ENCODE data around the gene HLA-DPA1. TPM values are rescaled to one million over a fixed set of nuclear protein-coding genes. Genes with fewer than 3 reads are reported as not detected.

HLA-DPA1 gene
- total RNA-seq, 1 experiment from 2014 or later = not detected

DNA sequence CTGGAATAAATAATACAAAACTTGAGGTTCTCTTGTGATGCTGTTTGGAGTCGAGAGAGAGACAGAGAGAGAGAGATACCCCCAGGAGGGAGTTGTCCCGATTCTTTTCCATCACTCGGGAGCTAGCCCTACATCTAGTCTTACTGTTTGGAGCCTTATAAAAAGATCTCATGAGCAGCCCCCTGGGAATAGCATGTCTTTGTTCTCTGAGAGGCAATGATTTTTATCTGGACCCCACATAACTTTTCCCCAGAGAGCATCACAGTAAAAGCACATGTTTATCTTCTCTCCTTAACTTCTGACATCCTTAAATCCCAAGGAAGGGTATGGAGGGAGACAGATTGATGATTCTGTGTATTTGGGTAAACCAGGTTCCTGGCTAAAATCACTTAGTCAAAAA is 43.2 kb downstream of the HLA-DPA1 start:
- Histone ChIP-seq H3K36me3 (no peaks in the 10 kb centered on the region), H3K4me1 (replicated peaks) (no peaks in the 10 kb centered on the region), H3K27ac (no peak overlapping the region), H3K27me3 (replicated peaks) (0 out of 2 replicates have a peak, but pooled peaks cover 15% of the 10 kb centered on the region), H3K4me3 (no peak overlapping the region), H3K9me3 (replicated peaks) (no peaks in the 10 kb centered on the region)
- no peak for DNase-seq (ENCODE audit: low read depth in 1 of 2, low spot score in 2 of 2)

DNA sequence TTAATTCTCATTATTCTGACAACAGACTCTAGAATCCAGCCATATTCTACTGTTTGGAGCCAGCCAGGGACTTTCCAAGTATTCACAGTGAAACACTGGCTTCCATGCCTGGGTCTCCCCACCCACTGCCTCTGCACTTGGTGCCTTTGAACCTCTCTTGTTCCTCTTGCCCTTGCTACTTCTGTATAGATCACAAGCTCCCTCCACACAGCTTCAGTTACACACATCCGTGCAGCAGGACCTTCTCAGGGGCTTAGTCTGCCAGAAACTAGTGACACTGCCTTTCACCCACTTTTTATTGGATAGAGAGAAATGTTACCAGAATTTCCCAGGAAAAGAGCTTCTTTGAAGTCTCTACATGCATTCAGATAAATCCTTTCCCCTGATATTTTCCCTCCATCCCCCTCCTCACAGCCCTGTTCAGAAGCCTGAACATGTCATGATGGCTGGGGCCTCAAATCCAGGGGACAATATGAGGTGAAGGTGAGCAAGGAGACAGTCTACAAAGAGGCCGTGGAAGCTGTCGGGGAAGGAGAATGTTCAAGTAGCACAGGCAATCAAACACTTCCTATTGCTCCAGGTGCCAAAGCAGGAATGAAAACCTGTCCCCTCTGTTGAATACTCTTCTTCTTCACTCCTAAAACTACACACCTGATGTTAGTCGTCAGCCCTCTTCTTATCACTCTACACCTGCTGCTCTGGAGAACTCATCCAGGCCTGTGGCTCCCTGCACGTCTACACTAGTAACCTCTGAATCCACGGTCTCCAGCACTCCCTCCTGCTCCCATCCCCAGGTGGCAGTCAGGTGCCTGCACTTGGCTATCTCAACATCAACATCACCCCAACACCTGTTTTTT is 43.9 kb downstream of the HLA-DPA1 start:
- Histone ChIP-seq H3K36me3 (no peaks in the 10 kb centered on the region), H3K9me3 (replicated peaks) (no peaks in the 10 kb centered on the region), H3K4me3 (no peak overlapping the region), H3K4me1 (replicated peaks) (no peaks in the 10 kb centered on the region), H3K27ac (no peak overlapping the region), H3K27me3 (replicated peaks) (0 out of 2 replicates have a peak, but pooled peaks cover 18% of the 10 kb centered on the region)
- no peak for DNase-seq (ENCODE audit: low read depth in 1 of 2, low spot score in 2 of 2)

DNA sequence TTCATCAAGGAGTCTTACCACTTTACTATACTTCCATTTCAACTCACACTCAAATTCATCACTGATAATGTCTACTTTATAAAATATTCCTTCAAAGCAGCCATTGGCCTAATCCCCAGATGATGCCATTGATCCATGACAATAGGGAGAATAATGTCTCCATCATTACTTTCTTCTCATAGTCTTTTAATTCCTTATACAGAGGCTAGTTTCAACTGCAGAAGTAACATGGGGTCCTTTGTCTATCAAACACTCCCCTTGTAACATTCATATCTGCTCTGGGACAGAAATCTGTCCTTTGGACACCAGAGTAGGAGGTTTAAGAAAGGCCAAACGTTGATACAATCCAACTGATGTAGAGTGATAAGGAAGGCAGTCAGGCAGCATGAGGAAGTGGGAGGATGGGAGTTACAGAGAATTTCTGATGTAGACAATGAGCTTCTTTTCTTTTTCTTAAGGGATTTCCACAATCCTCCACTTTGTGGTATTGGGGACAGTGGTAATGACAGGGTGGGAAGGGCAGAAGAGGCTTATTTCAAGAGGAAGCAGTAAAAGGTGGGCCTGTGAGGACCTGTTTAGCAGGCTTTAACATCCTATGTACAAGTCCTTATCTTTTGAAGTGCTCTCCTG is 45.1 kb downstream of the HLA-DPA1 start:
- no peaks in the 10 kb centered on the region for H3K9me3 ChIP-seq (replicated peaks)
- H3K4me3 ChIP-seq = no peak overlapping the region
- H3K4me1 ChIP-seq (replicated peaks) = no peaks in the 10 kb centered on the region
- H3K36me3 ChIP-seq = no peaks in the 10 kb centered on the region
- DNase-seq (ENCODE audit: low read depth in 1 of 2, low spot score in 2 of 2) = no peak
- peaks cover 22% of the 10 kb centered on the region; the same call in 1 of the 2 replicates for H3K27me3 ChIP-seq (replicated peaks)
- no peak overlapping the region for H3K27ac ChIP-seq

DNA sequence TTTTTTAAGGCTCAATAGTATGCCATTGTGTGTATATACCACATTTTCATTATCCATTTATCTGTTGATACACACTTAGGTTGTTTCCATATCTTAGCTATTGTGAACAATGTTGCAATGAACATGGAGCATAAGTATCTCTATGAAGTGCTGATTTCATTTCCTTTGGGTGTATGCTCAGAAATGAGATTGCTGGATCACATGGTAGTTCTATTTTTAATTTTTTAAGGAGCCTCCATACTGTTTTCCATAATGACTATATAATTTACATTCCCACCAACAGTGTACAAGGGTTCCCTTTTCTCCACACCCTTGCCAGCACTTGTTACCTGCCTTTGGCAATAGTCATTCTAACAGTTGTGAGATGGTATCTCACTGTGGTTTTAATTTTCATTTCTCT is 48.9 kb downstream of the HLA-DPA1 start:
- no peaks in the 10 kb centered on the region for H3K4me1 ChIP-seq (replicated peaks)
- peaks cover 11% of the 10 kb centered on the region; the same call in 1 of the 2 replicates for H3K27me3 ChIP-seq (replicated peaks)
- H3K4me3 ChIP-seq = no peak overlapping the region

DNA sequence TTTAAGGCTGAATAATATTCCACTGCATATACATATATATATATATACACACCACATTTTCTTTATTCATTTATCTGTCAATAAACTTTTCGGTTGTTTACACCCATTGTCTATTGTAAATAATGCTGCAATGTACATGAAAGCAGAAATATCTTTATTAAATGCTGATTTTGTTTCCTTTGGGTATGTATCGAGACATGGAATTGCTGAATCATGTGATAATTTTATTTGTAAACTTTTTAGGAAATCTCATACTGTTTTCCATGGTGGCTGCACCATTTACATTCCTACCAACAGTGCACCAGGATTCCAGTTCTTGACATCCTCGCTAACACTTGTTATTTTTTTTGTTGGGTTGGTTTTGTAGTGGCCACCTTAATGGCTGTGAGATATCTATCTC is 49.9 kb downstream of the HLA-DPA1 start:
- no peak for DNase-seq (ENCODE audit: low read depth in 1 of 2, low spot score in 2 of 2)
- H3K9me3 ChIP-seq (replicated peaks) = no peaks in the 10 kb centered on the region
- no peak overlapping the region for H3K4me3 ChIP-seq
- H3K36me3 ChIP-seq = no peaks in the 10 kb centered on the region
- H3K4me1 ChIP-seq (replicated peaks) = no peaks in the 10 kb centered on the region
- no peak overlapping the region for H3K27ac ChIP-seq
- H3K27me3 ChIP-seq (replicated peaks) = peaks cover 11% of the 10 kb centered on the region; the same call in 1 of the 2 replicates

More for the DNA sequence above, 48.9 kb downstream of the HLA-DPA1 start:
- Histone ChIP-seq H3K27ac (no peak overlapping the region), H3K9me3 (replicated peaks) (no peaks in the 10 kb centered on the region), H3K36me3 (no peaks in the 10 kb centered on the region)
- no peak for DNase-seq (ENCODE audit: low read depth in 1 of 2, low spot score in 2 of 2)

DNA sequence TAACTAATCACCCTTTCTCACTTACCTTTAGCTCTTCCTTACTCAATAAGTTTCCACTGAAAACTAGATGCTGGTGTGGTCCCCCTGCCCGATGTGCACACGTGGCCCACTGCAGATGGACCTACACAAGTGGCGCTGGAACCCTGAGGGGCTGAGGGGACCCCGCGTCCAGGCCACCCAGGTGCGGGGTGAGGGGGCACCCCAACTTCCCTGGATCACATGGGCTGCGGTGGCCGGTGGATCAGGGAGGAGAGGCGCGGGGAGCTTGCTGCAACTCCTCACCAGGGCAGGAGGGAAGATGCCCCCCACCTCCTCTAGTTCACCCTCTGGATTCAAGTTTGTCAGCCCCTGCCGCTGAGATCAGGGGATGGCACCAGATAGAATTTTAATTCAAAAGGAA is 51.5 kb downstream of the HLA-DPA1 start:
- Histone ChIP-seq H3K4me3 (no peak overlapping the region), H3K27ac (no peak overlapping the region), H3K27me3 (replicated peaks) (peaks cover 15% of the 10 kb centered on the region), H3K9me3 (replicated peaks) (no peaks in the 10 kb centered on the region), H3K4me1 (replicated peaks) (no peaks in the 10 kb centered on the region), H3K36me3 (no peaks in the 10 kb centered on the region)
- no peak for DNase-seq (ENCODE audit: low read depth in 1 of 2, low spot score in 2 of 2)

DNA sequence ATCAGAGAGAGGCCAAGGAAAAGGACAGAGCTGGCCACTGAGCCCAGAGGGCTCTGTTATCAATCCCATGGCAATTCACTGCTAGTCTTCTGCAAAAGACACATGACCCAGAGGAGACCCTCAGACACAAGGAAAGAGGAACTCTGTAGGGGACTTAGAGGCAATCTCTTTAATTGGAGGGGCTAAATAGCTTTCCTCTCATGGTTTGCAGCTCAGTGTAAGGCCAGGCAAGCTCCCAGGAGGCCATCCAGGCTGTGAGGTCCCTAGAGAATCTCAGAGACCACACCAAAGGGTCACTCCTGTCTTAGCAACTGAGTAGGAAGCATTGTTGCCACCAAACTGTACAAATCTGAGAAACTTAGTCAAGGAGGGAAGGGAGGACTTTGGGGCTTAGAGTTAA is 54.1 kb downstream of the HLA-DPA1 start:
- H3K4me3 ChIP-seq = no peak overlapping the region; the same call in 1 of the 2 replicates

DNA sequence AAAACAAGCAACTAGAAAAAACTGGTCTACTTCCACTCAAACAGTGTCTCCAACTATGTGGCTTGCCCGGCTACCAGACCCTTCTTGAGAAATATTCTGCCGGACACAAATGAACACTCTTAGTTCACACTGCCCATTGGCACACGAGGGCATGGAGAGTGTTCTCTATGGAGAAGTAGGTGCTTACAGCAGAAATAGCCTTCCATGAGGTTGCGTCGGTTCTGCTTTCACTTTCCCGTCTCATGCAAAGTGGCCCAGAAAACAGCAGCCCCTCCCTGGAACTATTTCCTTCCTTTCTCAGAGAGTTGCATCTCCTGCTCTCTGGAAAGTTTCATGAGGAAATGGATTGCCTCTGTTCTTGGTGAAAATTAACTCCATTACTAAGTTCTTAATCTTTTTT is 54.5 kb downstream of the HLA-DPA1 start:
- Histone ChIP-seq H3K4me3 (no peak overlapping the region; the same call in 1 of the 2 replicates), H3K27me3 (replicated peaks) (peaks cover 27% of the 10 kb centered on the region)
- peak in 1 of 2 experiments; percentile 33 for DNase-seq (ENCODE audit: low read depth in 1 of 2, low spot score in 2 of 2)

More for the DNA sequence above, 54.1 kb downstream of the HLA-DPA1 start:
- no peak for DNase-seq (ENCODE audit: low read depth in 1 of 2, low spot score in 2 of 2)
- H3K27me3 ChIP-seq (replicated peaks) = peaks cover 23% of the 10 kb centered on the region
- no peaks in the 10 kb centered on the region for H3K9me3 ChIP-seq (replicated peaks)
- no peaks in the 10 kb centered on the region for H3K4me1 ChIP-seq (replicated peaks)
- no peaks in the 10 kb centered on the region for H3K36me3 ChIP-seq
- no peak overlapping the region for H3K27ac ChIP-seq

DNA sequence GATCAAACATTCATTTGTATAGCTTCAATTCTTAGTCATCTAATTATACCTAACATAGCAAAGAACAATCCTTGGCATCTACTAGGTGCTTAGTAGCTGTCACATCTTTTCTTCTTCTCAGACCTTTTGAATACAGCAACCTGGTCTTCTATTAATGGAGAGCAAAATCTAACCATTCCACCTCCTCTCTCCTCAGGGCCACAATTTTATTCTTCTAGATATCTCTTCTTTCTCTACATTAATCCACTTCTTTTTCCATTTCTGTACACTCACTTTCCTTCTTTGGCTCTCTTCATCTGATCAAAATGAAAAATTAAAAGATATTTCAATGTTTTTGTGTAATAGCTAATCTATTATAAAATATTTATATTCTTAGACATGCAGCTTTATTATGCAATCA is 55.0 kb downstream of the HLA-DPA1 start:
- H3K36me3 ChIP-seq = no peaks in the 10 kb centered on the region
- no peaks in the 10 kb centered on the region for H3K9me3 ChIP-seq (replicated peaks)
- H3K4me1 ChIP-seq (replicated peaks) = no peaks in the 10 kb centered on the region
- H3K27me3 ChIP-seq (replicated peaks) = peaks cover 27% of the 10 kb centered on the region
- no peak for DNase-seq (ENCODE audit: low read depth in 1 of 2, low spot score in 2 of 2)
- H3K27ac ChIP-seq = no peak overlapping the region
- no peak overlapping the region for H3K4me3 ChIP-seq

More for the DNA sequence above, 54.5 kb downstream of the HLA-DPA1 start:
- Histone ChIP-seq H3K36me3 (no peaks in the 10 kb centered on the region), H3K27ac (no peak overlapping the region), H3K9me3 (replicated peaks) (no peaks in the 10 kb centered on the region), H3K4me1 (replicated peaks) (no peaks in the 10 kb centered on the region)

DNA sequence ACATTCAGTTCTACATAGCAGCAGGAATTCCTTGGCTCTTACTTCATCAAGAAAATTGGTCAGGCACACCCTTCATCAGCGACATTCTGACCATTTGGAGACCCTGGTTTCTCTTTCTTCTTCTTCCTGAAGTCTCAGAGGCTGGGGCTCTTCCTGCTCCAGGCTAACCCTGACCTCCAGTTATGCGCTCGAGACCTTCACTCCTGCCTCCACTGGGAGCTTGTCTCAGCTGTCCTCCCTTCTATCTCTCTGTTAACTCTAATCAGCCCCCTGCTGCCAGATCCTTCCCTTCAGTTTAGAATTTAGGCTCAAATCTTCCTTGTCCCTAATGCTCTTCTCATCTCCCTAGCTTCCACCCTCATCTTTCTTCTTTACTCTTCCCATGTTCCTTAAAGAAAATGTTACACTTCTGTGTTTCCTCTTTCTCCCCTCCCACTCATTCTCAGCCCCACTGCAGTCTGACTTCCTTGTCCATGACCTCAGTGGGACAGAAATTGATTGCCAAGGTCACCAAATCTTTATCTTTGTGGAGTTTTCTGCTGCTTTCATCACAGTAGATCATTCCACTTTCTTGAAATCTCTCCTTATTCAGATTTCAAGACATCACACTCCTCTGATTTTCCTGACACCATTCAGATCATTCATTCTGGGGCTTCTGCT is 55.6 kb downstream of the HLA-DPA1 start:
- peaks cover 31% of the 10 kb centered on the region for H3K27me3 ChIP-seq (replicated peaks)
- no peaks in the 10 kb centered on the region for H3K4me1 ChIP-seq (replicated peaks)

DNA sequence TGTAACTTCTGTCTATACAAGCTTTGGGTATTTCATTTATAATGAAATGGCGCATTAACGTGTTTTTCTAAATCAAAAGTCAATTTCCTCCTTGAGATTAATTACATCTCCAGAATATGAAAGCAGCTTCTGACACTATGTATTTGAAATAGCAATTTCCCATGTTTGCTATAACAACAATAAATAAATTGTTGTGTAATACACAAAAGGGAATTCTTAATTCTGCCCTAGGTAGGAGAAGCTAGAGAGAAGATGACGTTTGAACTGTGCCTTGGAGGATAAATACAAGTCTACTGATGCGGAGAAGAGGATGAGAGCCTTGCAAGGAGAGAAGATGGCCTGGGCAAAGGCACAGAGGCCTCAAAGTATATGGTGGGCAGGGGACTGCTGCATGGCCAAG is 56.4 kb downstream of the HLA-DPA1 start:
- Histone ChIP-seq H3K27me3 (replicated peaks) (peaks cover 31% of the 10 kb centered on the region), H3K36me3 (no peaks in the 10 kb centered on the region), H3K27ac (no peak overlapping the region), H3K9me3 (replicated peaks) (no peaks in the 10 kb centered on the region), H3K4me1 (replicated peaks) (no peaks in the 10 kb centered on the region), H3K4me3 (no peak overlapping the region)
- DNase-seq (ENCODE audit: low read depth in 1 of 2, low spot score in 2 of 2) = no peak

More for the DNA sequence above, 55.6 kb downstream of the HLA-DPA1 start:
- H3K36me3 ChIP-seq = no peaks in the 10 kb centered on the region
- no peak for DNase-seq (ENCODE audit: low read depth in 1 of 2, low spot score in 2 of 2)
- H3K9me3 ChIP-seq (replicated peaks) = no peaks in the 10 kb centered on the region
- H3K27ac ChIP-seq = no peak overlapping the region
- H3K4me3 ChIP-seq = no peak overlapping the region

DNA sequence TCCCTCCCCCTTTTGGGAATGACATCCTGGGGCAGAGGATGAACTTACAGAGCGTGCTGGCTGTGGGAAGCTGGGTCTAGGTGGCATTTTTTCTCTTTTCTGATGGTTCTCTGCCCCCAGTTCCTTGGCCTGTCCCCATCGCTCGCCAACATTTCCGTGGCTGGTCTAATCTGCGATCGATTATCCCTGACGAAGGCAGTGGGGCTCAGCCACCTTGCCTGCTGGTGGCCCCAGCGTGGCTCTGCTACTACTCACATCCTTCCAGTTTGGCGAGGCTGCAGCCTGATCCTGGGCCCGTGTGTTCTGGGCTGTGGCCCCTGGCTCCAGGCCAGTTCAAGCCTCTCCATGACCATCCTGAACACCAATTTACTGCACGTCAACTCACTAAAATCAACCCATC is 57.7 kb downstream of the HLA-DPA1 start:
- Histone ChIP-seq H3K36me3 (no peaks in the 10 kb centered on the region), H3K4me1 (replicated peaks) (no peaks in the 10 kb centered on the region), H3K27ac (no peak overlapping the region), H3K4me3 (no peak overlapping the region), H3K9me3 (replicated peaks) (no peaks in the 10 kb centered on the region), H3K27me3 (replicated peaks) (peaks cover 31% of the 10 kb centered on the region)
- DNase-seq (ENCODE audit: low read depth in 1 of 2, low spot score in 2 of 2) = no peak

DNA sequence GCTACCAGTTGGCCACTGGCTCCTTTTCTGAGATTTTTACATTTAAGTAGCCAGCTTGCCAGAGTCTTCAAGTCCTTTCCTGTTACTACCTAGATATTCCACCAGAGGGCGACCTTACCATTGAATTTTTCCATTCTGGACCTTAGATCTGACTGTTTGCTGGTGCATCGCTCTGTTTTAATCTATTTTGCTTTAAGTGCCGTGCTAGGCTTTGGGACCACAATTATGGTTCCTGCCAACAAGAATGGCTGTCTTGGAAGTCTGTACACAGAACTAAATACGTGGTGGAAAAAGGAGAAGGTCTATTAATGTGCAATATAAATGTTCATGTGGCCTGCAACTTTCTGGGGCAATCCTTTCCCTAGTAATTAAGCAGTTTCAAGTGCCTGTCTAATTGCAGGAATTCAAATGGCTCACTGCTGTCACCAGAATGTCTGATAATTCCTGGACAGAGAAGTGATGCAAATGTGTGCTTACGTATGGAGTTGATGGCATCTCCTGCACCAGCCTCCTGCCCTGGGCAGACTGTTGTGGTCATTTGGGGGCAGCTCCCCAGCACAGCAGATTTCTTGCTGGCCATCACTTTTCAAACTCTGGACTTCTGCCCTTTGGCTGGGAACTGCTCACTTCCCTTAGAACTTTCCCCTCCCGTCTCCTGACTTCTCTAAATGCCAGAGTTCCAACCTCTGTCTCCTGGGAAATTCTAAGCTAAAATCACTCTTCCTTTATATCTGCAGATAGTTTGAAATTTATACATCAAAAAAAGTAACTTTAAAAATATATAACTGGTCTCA is 58.4 kb downstream of the HLA-DPA1 start:
- Histone ChIP-seq H3K27me3 (replicated peaks) (peaks cover 31% of the 10 kb centered on the region), H3K4me3 (no peak overlapping the region), H3K9me3 (replicated peaks) (no peaks in the 10 kb centered on the region), H3K4me1 (replicated peaks) (no peaks in the 10 kb centered on the region), H3K27ac (no peak overlapping the region), H3K36me3 (no peaks in the 10 kb centered on the region)
- peak in 1 of 2 experiments; percentile 58 for DNase-seq (ENCODE audit: low read depth in 1 of 2, low spot score in 2 of 2)
